Ovary (tissue), 9 donors: ENCODE results near the gene GDF11. TPM values are rescaled to one million over a fixed set of nuclear protein-coding genes. Genes with fewer than 3 reads are reported as not detected.

Source experiments
- DNase-seq, 5 donors: peaks; one replicate each; pipeline ENCODE4 v3.0.0-alpha.2; 2019 to 2020
- H3K27ac ChIP-seq, 2 donors: fragments of 200-600 bp; one replicate each; pipeline versions ENCODE4 v1.5.1 to v1.8.0; 2019 to 2022
- H3K27me3 ChIP-seq: fragments of 200-600 bp; one replicate; pipeline ENCODE4 v1.8.0; 2022
- H3K36me3 ChIP-seq: fragments of 200-600 bp; sonication (generic); one replicate; pipeline ENCODE4 v1.5.1; 2019
- H3K4me1 ChIP-seq: one replicate; pipeline ENCODE4 v1.8.1; 2013; ENCODE audit warnings: mild to moderate bottlenecking, moderate library complexity; ENCODE audit not compliant: insufficient read depth
- H3K4me3 ChIP-seq: fragments of 200-600 bp; sonication (generic); one replicate; pipeline ENCODE4 v1.5.1; 2017
- H3K9me3 ChIP-seq, 2 donors: fragments of 200-600 bp in 1 of 2; sonication (generic) in 1 of 2; one replicate each; pipeline versions ENCODE4 v1.5.1 to v1.8.1; 2013 to 2019; ENCODE audit warnings: mild to moderate bottlenecking in 1 of 2, moderate library complexity in 1 of 2
- CTCF ChIP-seq, 3 donors: fragments of 450-650 bp in 2 of 3; fragments of 200-600 bp in 1 of 3; IDR thresholded peaks; one replicate each; pipeline versions ENCODE4 v1.5.1 to v1.8.0; 2016 to 2022; ENCODE audit warnings: antibody characterized with exemption in 3 of 3, mild to moderate bottlenecking in 1 of 3
- EP300 ChIP-seq: sonication (generic); formaldehyde crosslinking; IDR thresholded peaks from one replicate; pipeline ENCODE4 v1.6.1; 2017; ENCODE audit warnings: antibody characterized with exemption
- POLR2A ChIP-seq: fragments of 450-650 bp; IDR thresholded peaks from one replicate; pipeline ENCODE4 v1.6.1; 2017; ENCODE audit warnings: antibody characterized with exemption, mild to moderate bottlenecking, moderate library complexity
- WGBS, 3 donors: extraction: QIAGEN DNeasy Blood & Tissue Kit in 1 of 3; methylation state at CpG; one replicate each; pipeline versions ENCODE4 v1.1.5 to v1.1.7; 2013 to 2017; 5-methylcytosine and 5-hydroxymethylcytosine counted together
- intact Hi-C, 4 donors: fragments of 100-400 bp; cut with DNase I; formaldehyde crosslinking; loops; one replicate each; pipeline versions ENCODE4 v1.11.0 to v1.15.1; 2022 to 2023
- polyA plus RNA-seq, 2 donors: library from polyadenylated mRNA; stranded (reverse); fragments of 200-250 nt in 1 of 2; fragments of 350-450 nt in 1 of 2; fragmentation: Illumina TruSeq in 1 of 2; extraction: RNeasy Lipid Tissue Mini Kit (QIAGEN cat#74804) in 1 of 2; gene quantifications; one replicate each; pipeline ENCODE4 v1.2.3, GENCODE V29; 2013 to 2014
- total RNA-seq, 7 donors: library from RNA; depleted of rRNA in 2 of 7; stranded (reverse); fragments of >200 nt in 2 of 7; fragmentation: NEBNext Ultra II Directional in 3 of 7; extraction: Animal tissue kit (Norgen Biotek cat#: 25700) in 3 of 7; gene quantifications; one replicate each; pipeline versions ENCODE4 v1.1.0 to v1.2.4, GENCODE V29; 2016 to 2023
- donor health status: DM: no; HTN: no; CAD: no; lungs with moderate emphysema.
- donor health status: DM: no; HTN: no; CAD: no.
- donor health status: Bipolar disorder and iron deficiency.
- donor health status: DM: yes; HTN: yes; CAD: no.
- donor health status: DM: no; HTN: no; CAD: no.
- donor health status: DM: yes; HTN: yes; CAD: no.

GDF11 gene
- total and polyA plus RNA-seq, 9 donors = 2.2 to 27.7 (median 9.8) TPM

GRCh38 chr12:55702861-55703260 is 40.1 kb upstream of the GDF11 start:
- no peaks in the 10 kb centered on the region for H3K36me3 ChIP-seq
- intact Hi-C loops = no loop called here
- 81 to 90% (median 86%) methylated on average over 8 of the region's 8 CpGs for WGBS, 3 donors
- no peak overlapping the region for H3K27ac ChIP-seq
- peaks cover 5% of the 10 kb centered on the region for H3K4me1 ChIP-seq
- no peak for DNase-seq
- no peaks in the 10 kb centered on the region for H3K27me3 ChIP-seq
- H3K4me3 ChIP-seq = no peak overlapping the region
- TF ChIP-seq POLR2A = no peak
- TF ChIP-seq CTCF (IDR thresholded peaks at IDR 0.05) = no peak
- TF ChIP-seq EP300 = no peak
- H3K9me3 ChIP-seq = no peaks in the 10 kb centered on the region

GRCh38 chr12:55703288-55703687 is 39.6 kb upstream of the GDF11 start:
- no peak overlapping the region for H3K4me3 ChIP-seq
- intact Hi-C loops = no loop called here
- peak in 1 of 5 donors; percentile 9 for DNase-seq

GRCh38 chr12:55703901-55704761 is 38.8 kb upstream of the GDF11 start:
- Histone ChIP-seq H3K36me3 (no peaks in the 10 kb centered on the region), H3K4me1 (peaks cover 5% of the 10 kb centered on the region), H3K9me3 (no peaks in the 10 kb centered on the region), H3K27ac (no peak overlapping the region), H3K4me3 (no peak overlapping the region), H3K27me3 (no peaks in the 10 kb centered on the region)
- TF ChIP-seq POLR2A (no peak), EP300 (no peak), CTCF (IDR thresholded peaks at IDR 0.05) (no peak)
- intact Hi-C loops = no loop called here
- 77 to 86% (median 78%) methylated on average over 6 of the region's 6 CpGs for WGBS, 3 donors
- DNase-seq = peak in 2 of 5 donors; percentile 24 to 41

More at GRCh38 chr12:55703288-55703687, 39.6 kb upstream of the GDF11 start:
- H3K27me3 ChIP-seq = no peaks in the 10 kb centered on the region
- no peak overlapping the region for H3K27ac ChIP-seq
- H3K36me3 ChIP-seq = no peaks in the 10 kb centered on the region
- TF ChIP-seq EP300 = no peak
- no peak for TF ChIP-seq POLR2A
- no peak for TF ChIP-seq CTCF (IDR thresholded peaks at IDR 0.05)
- peaks cover 5% of the 10 kb centered on the region for H3K4me1 ChIP-seq
- WGBS, 3 donors = 75 to 87% (median 79%) methylated on average over 2 of the region's 2 CpGs
- H3K9me3 ChIP-seq = no peaks in the 10 kb centered on the region

GRCh38 chr12:55704824-55705718 is 37.9 kb upstream of the GDF11 start:
- no peak for DNase-seq
- Histone ChIP-seq H3K9me3 (no peaks in the 10 kb centered on the region), H3K36me3 (no peaks in the 10 kb centered on the region), H3K27ac (no peak overlapping the region), H3K4me1 (peaks cover 5% of the 10 kb centered on the region), H3K4me3 (no peak overlapping the region), H3K27me3 (no peaks in the 10 kb centered on the region)
- TF ChIP-seq CTCF (IDR thresholded peaks at IDR 0.05) (no peak), POLR2A (no peak), EP300 (no peak)
- 66 to 75% (median 71%) methylated on average over 9 of the region's 9 CpGs for WGBS, 3 donors
- intact Hi-C loops = no loop called here
